HepG2 (cell line): ENCODE results near the gene PFKFB2. TPM values are rescaled to one million over a fixed set of nuclear protein-coding genes. Genes with fewer than 3 reads are reported as not detected.

Experiments
- AFF4 ChIP-seq: sonication (generic); formaldehyde crosslinking; IDR thresholded peaks from 2 replicates; pipeline ENCODE4 v1.4.0; 2020; ENCODE audit warnings: missing genetic modification reagents
- ELF1 ChIP-seq: sonication (generic); formaldehyde crosslinking; IDR thresholded peaks from 2 replicates; pipeline ENCODE4 v1.4.0; 2020; ENCODE audit warnings: missing genetic modification reagents
- FOXC1 ChIP-seq: sonication (generic); formaldehyde crosslinking; IDR thresholded peaks from 2 replicates; pipeline ENCODE4 v1.8.0; 2022; ENCODE audit warnings: mild to moderate bottlenecking, missing genetic modification reagents, borderline replicate concordance
- HMG20B ChIP-seq: conservative IDR thresholded peaks from 2 replicates; pipeline ENCODE4 v1.6.1; 2016; ENCODE audit warnings: missing genetic modification reagents, missing compliant biosample characterization
- HNRNPLL ChIP-seq: fragments of 200-400 bp; formaldehyde crosslinking; IDR thresholded peaks from 2 replicates; pipeline ENCODE4 v1.6.1; 2017; ENCODE audit warnings: mild to moderate bottlenecking, low read depth, low read length; ENCODE audit not compliant: poor library complexity, severe bottlenecking
- IKZF4 ChIP-seq: sonication (generic); formaldehyde crosslinking; IDR thresholded peaks from 2 replicates; pipeline ENCODE4 v1.5.1; 2020; ENCODE audit warnings: borderline replicate concordance, mild to moderate bottlenecking, low read depth, missing genetic modification reagents; ENCODE audit errors: not compliant biosample characterization
- JDP2 ChIP-seq: sonication (generic); formaldehyde crosslinking; IDR thresholded peaks from 2 replicates; pipeline ENCODE4 v1.8.1; 2022; ENCODE audit warnings: missing genetic modification reagents, borderline replicate concordance
- MTA1 ChIP-seq: sonication (generic); formaldehyde crosslinking; IDR thresholded peaks from 2 replicates; pipeline ENCODE4 v1.4.0; 2020; ENCODE audit warnings: missing genetic modification reagents, mild to moderate bottlenecking, borderline replicate concordance
- MXD4 ChIP-seq: IDR thresholded peaks from 2 replicates; pipeline ENCODE4 v1.6.1; 2016; ENCODE audit warnings: mild to moderate bottlenecking, missing biosample characterization, missing genetic modification reagents
- SKIL ChIP-seq: sonication (generic); formaldehyde crosslinking; IDR thresholded peaks from 2 replicates; pipeline ENCODE4 v1.8.0; 2022; ENCODE audit warnings: missing genetic modification reagents, mild to moderate bottlenecking, moderate library complexity, borderline replicate concordance
- TBP ChIP-seq: sonication (generic); formaldehyde crosslinking; IDR thresholded peaks from 2 replicates; pipeline ENCODE4 v1.5.0; 2020; ENCODE audit warnings: missing genetic modification reagents
- XRCC5 ChIP-seq: fragments of 200-400 bp; formaldehyde crosslinking; optimal IDR thresholded peaks from 2 replicates; pipeline ENCODE3; 2017; ENCODE audit warnings: mild to moderate bottlenecking, low read length
- ZBTB2 ChIP-seq: sonication (generic); formaldehyde crosslinking; IDR thresholded peaks from 2 replicates; pipeline ENCODE4 v1.8.0; 2022; ENCODE audit warnings: low read depth, missing genetic modification reagents
- ZNF234 ChIP-seq: sonication (generic); formaldehyde crosslinking; conservative IDR thresholded peaks from 2 replicates; pipeline ENCODE4 v1.5.1; 2020; ENCODE audit warnings: mild to moderate bottlenecking, missing genetic modification reagents
- ZNF317 ChIP-seq: sonication (generic); formaldehyde crosslinking; IDR thresholded peaks from 2 replicates; pipeline ENCODE4 v1.5.0; 2020; ENCODE audit warnings: mild to moderate bottlenecking, missing genetic modification reagents
- ZNF34 ChIP-seq: sonication (generic); formaldehyde crosslinking; IDR thresholded peaks from 2 replicates; pipeline ENCODE4 v1.4.0; 2020; ENCODE audit warnings: mild to moderate bottlenecking, missing genetic modification reagents, borderline replicate concordance
- polyA plus RNA-seq, 8 experiments: library from polyadenylated mRNA; depleted of rRNA in 3 of 8; stranded (reverse) in 7 of 8; unstranded in 1 of 8; fragments of >200 nt; fragmentation: Illumina TruSeq in 4 of 8; extraction: Trizol in 4 of 8; gene quantifications; 2 replicates each; pipeline versions ENCODE4 v1.2.1 to v1.2.3, GENCODE V29; 2011 to 2016; ENCODE audit warnings: low read depth in 4 of 8, missing spikeins in 1 of 8, mixed read lengths in 1 of 8; ENCODE audit not compliant: insufficient read depth in 1 of 8
- total RNA-seq, 5 experiments: library from RNA; depleted of rRNA; stranded (reverse); fragments of >200 nt; fragmentation: Illumina TruSeq; extraction: Trizol; gene quantifications; 2 replicates each; pipeline ENCODE4 v1.2.3, GENCODE V29; 2016; ENCODE audit warnings: low read depth in 1 of 5

The PFKFB2 gene
- total and polyA plus RNA-seq, 2 of the 13 experiments (the other 11 are each of a cell fraction or from before 2014, with no cell fraction given), result 4.6 to 10.6 TPM

GRCh38 chr1:207025146-207025880 lies 27.8 kb upstream of the PFKFB2 start (continued):
- no peak for TF ChIP-seq ZBTB2 (CRISPR knock-in tag)
- no peak for TF ChIP-seq IKZF4 (CRISPR knock-in tag)
- no peak for TF ChIP-seq MTA1 (CRISPR knock-in tag)
- no peak for TF ChIP-seq XRCC5
- TF ChIP-seq ZNF317, result no peak
- TF ChIP-seq AFF4 (CRISPR knock-in tag), result no peak
- no peak for TF ChIP-seq ZNF234
- TF ChIP-seq ELF1, result no peak
- TF ChIP-seq HNRNPLL, result no peak
- 0 out of 2 replicates have a peak, but pooled peaks have one; percentile 17 for TF ChIP-seq HMG20B (CRISPR knock-in tag)
- TF ChIP-seq JDP2 (CRISPR knock-in tag), result no peak
- no peak for TF ChIP-seq MXD4 (CRISPR knock-in tag)
- peak; percentile 37; the same call in 1 of the 2 replicates for TF ChIP-seq SKIL (CRISPR knock-in tag)
- no peak for TF ChIP-seq ZNF34
- TF ChIP-seq TBP (CRISPR knock-in tag), result no peak
- no peak for TF ChIP-seq FOXC1 (CRISPR knock-in tag)
- TF ChIP-seq, all 625 proteins: peak for 83
